ENCODE data around the gene CNTN4.

CNTN4 gene

GRCh38 chr3:2352134-2352762 is 253.6 kb downstream of the CNTN4 start:
- H3K4me3 ChIP-seq (ENCODE audit: low read depth, low read length) = no peak overlapping the region
- DNase-seq (ENCODE audit: low read depth) = no peak

DNA sequence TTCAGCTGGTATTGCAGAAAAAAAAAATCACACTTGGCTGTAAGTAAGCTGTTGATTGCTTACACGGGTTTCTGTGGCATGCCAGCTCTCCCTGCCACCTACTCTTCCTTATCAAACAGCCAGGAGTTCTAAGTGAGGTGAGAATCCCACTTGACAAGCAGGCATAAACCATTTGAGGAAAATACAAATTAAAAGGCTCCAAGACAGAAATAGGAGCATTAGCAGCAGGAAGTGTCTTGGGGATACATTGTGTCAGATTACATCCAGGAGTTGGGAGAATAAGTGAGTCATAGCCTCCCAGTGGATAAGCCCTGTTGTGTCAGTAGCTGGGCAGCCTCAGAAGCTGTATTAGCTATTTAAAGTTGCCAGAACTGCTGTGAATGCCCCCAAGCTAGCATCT is 256.0 kb downstream of the CNTN4 start:
- TF ChIP-seq CTCF (IDR thresholded peaks at IDR 0.05; ENCODE audit: low read depth, low read length, missing control alignments) = no peak
- no peak for DNase-seq (ENCODE audit: low read depth)
- no peak overlapping the region for H3K4me3 ChIP-seq (ENCODE audit: low read depth, low read length)

More at GRCh38 chr3:2352134-2352762, 253.6 kb downstream of the CNTN4 start:
- TF ChIP-seq CTCF (IDR thresholded peaks at IDR 0.05; ENCODE audit: low read depth, low read length, missing control alignments) = no peak

- TF ChIP-seq CTCF (IDR thresholded peaks at IDR 0.05; ENCODE audit: low read depth, low read length, missing control alignments) = no peak
- DNase-seq (ENCODE audit: low read depth) = no peak
- H3K4me3 ChIP-seq (ENCODE audit: low read depth, low read length) = no peak overlapping the region
Measured at GRCh38 chr3:2356298-2356950, 257.8 kb downstream of the CNTN4 start.

- DNase-seq (ENCODE audit: low read depth) = no peak
- no peak for TF ChIP-seq CTCF (IDR thresholded peaks at IDR 0.05; ENCODE audit: low read depth, low read length, missing control alignments)
- H3K4me3 ChIP-seq (ENCODE audit: low read depth, low read length) = no peak overlapping the region
Measured at GRCh38 chr3:2360815-2361214, 262.1 kb downstream of the CNTN4 start.

DNA sequence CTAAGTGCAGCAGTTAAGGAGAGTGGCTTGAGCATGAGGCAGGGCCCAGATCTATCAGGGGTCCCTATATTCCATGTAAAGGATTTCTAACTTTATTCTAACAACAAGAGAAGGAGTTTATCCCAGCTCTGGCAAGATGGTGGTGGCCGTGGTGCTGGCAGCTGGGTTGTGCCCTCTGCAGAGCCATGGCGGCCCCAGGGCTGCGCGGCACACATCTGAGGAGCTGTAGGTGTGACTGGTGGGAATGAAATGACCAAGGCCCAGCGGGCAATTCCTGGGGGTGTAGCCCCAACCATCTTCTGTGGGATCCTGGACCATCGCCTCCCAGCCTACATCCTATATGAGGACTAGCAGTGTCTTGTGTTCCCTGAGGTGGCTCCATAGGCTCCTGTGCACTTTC is 263.5 kb downstream of the CNTN4 start:
- no peak for TF ChIP-seq CTCF (IDR thresholded peaks at IDR 0.05; ENCODE audit: low read depth, low read length, missing control alignments)
- no peak for DNase-seq (ENCODE audit: low read depth)
- no peak overlapping the region for H3K4me3 ChIP-seq (ENCODE audit: low read depth, low read length)

- no peak overlapping the region for H3K4me3 ChIP-seq (ENCODE audit: low read depth, low read length)
- no peak for TF ChIP-seq CTCF (IDR thresholded peaks at IDR 0.05; ENCODE audit: low read depth, low read length, missing control alignments)
- DNase-seq (ENCODE audit: low read depth) = no peak
Measured at GRCh38 chr3:2363854-2364253, 265.2 kb downstream of the CNTN4 start.

DNA sequence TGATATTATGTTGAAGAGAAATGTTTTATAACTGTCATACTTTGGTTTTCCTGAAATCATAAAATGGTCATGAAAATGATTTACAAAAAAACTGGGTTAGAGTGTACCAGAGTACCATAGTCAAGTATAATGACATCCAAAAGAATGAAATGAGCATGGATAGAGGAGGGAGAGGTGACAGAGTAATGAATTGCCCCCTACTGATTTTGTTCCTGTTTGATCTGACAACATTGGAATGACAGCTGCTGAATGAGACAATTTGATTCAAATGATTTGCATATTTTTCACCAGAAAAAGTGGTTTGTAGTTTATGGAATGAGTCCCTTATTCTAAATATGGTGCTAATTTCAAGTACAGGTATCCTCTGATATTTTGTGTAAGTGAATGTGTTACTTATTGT is 271.7 kb downstream of the CNTN4 start:
- DNase-seq (ENCODE audit: low read depth) = no peak
- no peak overlapping the region for H3K4me3 ChIP-seq (ENCODE audit: low read depth, low read length)
- TF ChIP-seq CTCF (IDR thresholded peaks at IDR 0.05; ENCODE audit: low read depth, low read length, missing control alignments) = no peak
